H9 (cell line): ENCODE data around the gene IGSF22. TPM values are rescaled to one million over a fixed set of nuclear protein-coding genes. Genes with fewer than 3 reads are reported as not detected.

Source experiments
- DNase-seq: peaks from one replicate; pipeline ENCODE4 v3.0.0-alpha.2; 2017
- H2AFZ ChIP-seq: one replicate; pipeline ENCODE4 v1.6.1; 2013; ENCODE audit warnings: mild to moderate bottlenecking, low read length, control low read depth, moderate library complexity
- H2AK5ac ChIP-seq: 2 replicates; pipeline ENCODE4 v1.6.1; 2013; ENCODE audit warnings: low read length, control low read depth, mixed read lengths; ENCODE audit not compliant: insufficient read length
- H2BK120ac ChIP-seq: one replicate; pipeline ENCODE4 v1.6.1; 2013; ENCODE audit warnings: low read depth, mild to moderate bottlenecking, low read length, control low read depth, inconsistent platforms; ENCODE audit not compliant: poor library complexity, severe bottlenecking
- H2BK12ac ChIP-seq: 2 replicates; pipeline ENCODE4 v1.6.1; 2013; ENCODE audit warnings: low read length, control low read depth, mixed read lengths, low read depth; ENCODE audit not compliant: insufficient read length
- H2BK15ac ChIP-seq: 2 replicates; pipeline ENCODE4 v1.6.1; 2013; ENCODE audit warnings: low read depth, low read length, control low read depth
- H2BK20ac ChIP-seq: one replicate; pipeline ENCODE4 v1.6.1; 2013; ENCODE audit warnings: low read depth, mild to moderate bottlenecking, low read length, control low read depth, inconsistent platforms; ENCODE audit not compliant: poor library complexity, severe bottlenecking
- H2BK5ac ChIP-seq: 2 replicates; pipeline ENCODE4 v1.6.1; 2013; ENCODE audit warnings: low read length, control low read depth, mixed read lengths; ENCODE audit not compliant: insufficient read length
- H3K14ac ChIP-seq: 2 replicates; pipeline ENCODE4 v1.6.1; 2013; ENCODE audit warnings: low read length, control low read depth; ENCODE audit not compliant: insufficient read depth
- H3K18ac ChIP-seq: 2 replicates; pipeline ENCODE4 v1.6.1; 2013; ENCODE audit warnings: low read depth, mild to moderate bottlenecking, mixed read lengths, low read length, control low read depth; ENCODE audit not compliant: insufficient read length
- H3K23ac ChIP-seq: 2 replicates; pipeline ENCODE4 v1.6.1; 2013; ENCODE audit warnings: low read length, control low read depth, mixed read lengths, low read depth; ENCODE audit not compliant: insufficient read length
- H3K23me2 ChIP-seq: 2 replicates; pipeline ENCODE4 v1.6.1; 2013; ENCODE audit warnings: low read depth, mild to moderate bottlenecking, mixed read lengths, low read length, control low read depth; ENCODE audit not compliant: insufficient read length, poor library complexity, severe bottlenecking
- H3K27ac ChIP-seq: 2 replicates; pipeline ENCODE4 v1.5.1; 2013; ENCODE audit warnings: low read length, control low read depth, mixed read lengths, low read depth; ENCODE audit not compliant: insufficient read length
- H3K27me3 ChIP-seq: 2 replicates; pipeline ENCODE4 v1.6.1; 2013; ENCODE audit warnings: low read length, control low read depth, inconsistent platforms; ENCODE audit not compliant: insufficient read depth
- H3K4ac ChIP-seq: 2 replicates; pipeline ENCODE4 v1.6.1; 2013; ENCODE audit warnings: low read depth, mild to moderate bottlenecking, control low read depth, inconsistent platforms, low read length, moderate library complexity
- H3K4me1 ChIP-seq: 2 replicates; pipeline ENCODE4 v1.6.1; 2013; ENCODE audit warnings: low read length, control low read depth, inconsistent platforms; ENCODE audit not compliant: insufficient read depth
- H3K4me2 ChIP-seq: 2 replicates; pipeline ENCODE4 v1.6.1; 2013; ENCODE audit warnings: low read length, control low read depth, mixed read lengths; ENCODE audit not compliant: insufficient read length, insufficient read depth
- H3K56ac ChIP-seq: 2 replicates; pipeline ENCODE4 v1.6.1; 2013; ENCODE audit warnings: low read depth, mild to moderate bottlenecking, mixed read lengths, low read length, control low read depth; ENCODE audit not compliant: insufficient read length
- H3K79me1 ChIP-seq: 2 replicates; pipeline ENCODE4 v1.6.1; 2013; ENCODE audit warnings: low read depth, mild to moderate bottlenecking, moderate library complexity, low read length, control low read depth, inconsistent platforms; ENCODE audit not compliant: insufficient read depth, poor library complexity, severe bottlenecking
- H3K79me2 ChIP-seq: 2 replicates; pipeline ENCODE4 v1.6.1; 2013; ENCODE audit warnings: low read length, control low read depth, inconsistent platforms; ENCODE audit not compliant: insufficient read depth
- H3K9ac ChIP-seq: 2 replicates; pipeline ENCODE4 v1.6.1; 2013; ENCODE audit warnings: low read length, control low read depth, mixed read lengths; ENCODE audit not compliant: insufficient read length; ENCODE audit errors: extremely low read depth
- H3K9me3 ChIP-seq: one replicate; pipeline ENCODE4 v1.6.1; 2013; ENCODE audit warnings: low read depth, low read length, inconsistent platforms; ENCODE audit not compliant: control insufficient read depth
- H3T11ph ChIP-seq: one replicate; pipeline ENCODE4 v1.6.1; 2013; ENCODE audit warnings: mild to moderate bottlenecking, low read length, control low read depth, inconsistent platforms
- H4K20me1 ChIP-seq: one replicate; pipeline ENCODE4 v1.6.1; 2013; ENCODE audit not compliant: control insufficient read depth, insufficient read length, insufficient read depth
- H4K5ac ChIP-seq: 2 replicates; pipeline ENCODE4 v1.6.1; 2013; ENCODE audit warnings: low read depth, mild to moderate bottlenecking, mixed read lengths, low read length, control low read depth; ENCODE audit not compliant: insufficient read length
- H4K8ac ChIP-seq: replicated peaks from 2 replicates; pipeline ENCODE4 v1.6.1; 2013; ENCODE audit warnings: low read length, control low read depth, mixed read lengths, low read depth; ENCODE audit not compliant: insufficient read length
- H4K91ac ChIP-seq: 2 replicates; pipeline ENCODE4 v1.6.1; 2013; ENCODE audit warnings: low read depth, mild to moderate bottlenecking, moderate library complexity, mixed read lengths, low read length, control low read depth; ENCODE audit not compliant: insufficient read length
- H3K27ac Mint-ChIP-seq, 3 experiments: 2 replicates in 2 of 3; 3 replicates in 1 of 3; pipeline ENCODE4 v1.8.0; 2020 to 2021; ENCODE audit warnings: mixed read lengths in 3 of 3, mild to moderate bottlenecking in 1 of 3, moderate library complexity in 1 of 3
- H3K27me3 Mint-ChIP-seq: 2 replicates; pipeline ENCODE4 v1.8.0; 2021; ENCODE audit warnings: low read depth, mild to moderate bottlenecking, moderate library complexity, mixed read lengths
- H3K36me3 Mint-ChIP-seq, 3 experiments: 2 replicates in 2 of 3; 3 replicates in 1 of 3; pipeline ENCODE4 v1.8.0; 2020 to 2021; ENCODE audit warnings: low read depth in 3 of 3, mixed read lengths in 3 of 3; ENCODE audit not compliant: insufficient read depth in 1 of 3
- H3K4me1 Mint-ChIP-seq, 2 experiments: 2 replicates each; pipeline ENCODE4 v1.8.0; 2020; ENCODE audit warnings: mixed read lengths in 2 of 2
- H3K4me3 Mint-ChIP-seq, 2 experiments: 2 replicates in 1 of 2; 3 replicates in 1 of 2; pipeline ENCODE4 v1.8.0; 2020 to 2021; ENCODE audit warnings: mild to moderate bottlenecking in 2 of 2, mixed read lengths in 2 of 2, moderate library complexity in 1 of 2
- H3K9me3 Mint-ChIP-seq, 2 experiments: 2 replicates in 1 of 2; 3 replicates in 1 of 2; pipeline ENCODE4 v1.8.0; 2020; ENCODE audit warnings: mild to moderate bottlenecking in 2 of 2, mixed read lengths in 2 of 2, moderate library complexity in 1 of 2
- WGBS: extraction: QIAGEN DNeasy Blood & Tissue Kit; methylation state at CpG from one replicate; pipeline ENCODE4 v1.1.7; 2013; ENCODE audit warnings: missing lambda C conversion rate, low lambda C conversion rate, mixed read lengths; ENCODE audit not compliant: insufficient read length; ENCODE audit errors: extremely low coverage; 5-methylcytosine and 5-hydroxymethylcytosine counted together
- total RNA-seq: library from RNA; stranded (reverse); gene quantifications from 2 replicates; pipeline ENCODE4 v1.2.1, GENCODE V29; 2021
- TF ChIP-seq, protein P1 (sequence below): fragments of 200-600 bp; sonication (generic); conservative IDR thresholded peaks from 3 replicates; pipeline ENCODE4 v1.8.0; 2021; ENCODE audit warnings: antibody characterized with exemption, mild to moderate bottlenecking

Gene IGSF22
- total RNA-seq, 1 experiment from 2014 or later: 0.35 TPM

GRCh38 chr11:18741783-18742182, 15.8 kb upstream of the IGSF22 start:
- no peak overlapping the region for H2BK5ac ChIP-seq
- Mint-ChIP-seq H3K4me3 (no peak overlapping the region), H3K36me3 (no peaks in the 10 kb centered on the region; a peak in 1 of 7 replicates), H3K27me3 (peaks cover 4% of the 10 kb centered on the region), H3K4me1 (peaks cover 8 to 9% of the 10 kb centered on the region in 2 experiments), H3K9me3 (no peaks in the 10 kb centered on the region; a peak in 1 of 5 replicates), H3K27ac (no peak overlapping the region)
- no peak overlapping the region for H2AK5ac ChIP-seq
- H2BK15ac ChIP-seq: no peak overlapping the region
- no peak overlapping the region for H3K9ac ChIP-seq
- H2BK12ac ChIP-seq: no peak overlapping the region
- no peaks in the 10 kb centered on the region for H3K27me3 ChIP-seq
- no peak overlapping the region for H3K18ac ChIP-seq
- no peak for DNase-seq
- H3K23me2 ChIP-seq: no peaks in the 10 kb centered on the region
- no peaks in the 10 kb centered on the region for H3K9me3 ChIP-seq
- TF ChIP-seq, protein P1, sequence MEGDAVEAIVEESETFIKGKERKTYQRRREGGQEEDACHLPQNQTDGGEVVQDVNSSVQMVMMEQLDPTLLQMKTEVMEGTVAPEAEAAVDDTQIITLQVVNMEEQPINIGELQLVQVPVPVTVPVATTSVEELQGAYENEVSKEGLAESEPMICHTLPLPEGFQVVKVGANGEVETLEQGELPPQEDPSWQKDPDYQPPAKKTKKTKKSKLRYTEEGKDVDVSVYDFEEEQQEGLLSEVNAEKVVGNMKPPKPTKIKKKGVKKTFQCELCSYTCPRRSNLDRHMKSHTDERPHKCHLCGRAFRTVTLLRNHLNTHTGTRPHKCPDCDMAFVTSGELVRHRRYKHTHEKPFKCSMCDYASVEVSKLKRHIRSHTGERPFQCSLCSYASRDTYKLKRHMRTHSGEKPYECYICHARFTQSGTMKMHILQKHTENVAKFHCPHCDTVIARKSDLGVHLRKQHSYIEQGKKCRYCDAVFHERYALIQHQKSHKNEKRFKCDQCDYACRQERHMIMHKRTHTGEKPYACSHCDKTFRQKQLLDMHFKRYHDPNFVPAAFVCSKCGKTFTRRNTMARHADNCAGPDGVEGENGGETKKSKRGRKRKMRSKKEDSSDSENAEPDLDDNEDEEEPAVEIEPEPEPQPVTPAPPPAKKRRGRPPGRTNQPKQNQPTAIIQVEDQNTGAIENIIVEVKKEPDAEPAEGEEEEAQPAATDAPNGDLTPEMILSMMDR: no peak
- H2BK120ac ChIP-seq: no peak overlapping the region
- no peak overlapping the region for H3T11ph ChIP-seq
- H2AFZ ChIP-seq: no peak overlapping the region
- no peaks in the 10 kb centered on the region for H3K79me2 ChIP-seq
- H3K4me2 ChIP-seq: no peak overlapping the region
- H3K23ac ChIP-seq: no peak overlapping the region
- no peak overlapping the region for H3K27ac ChIP-seq
- no peak overlapping the region for H2BK20ac ChIP-seq
- no peaks in the 10 kb centered on the region for H4K20me1 ChIP-seq
- no peak overlapping the region for H3K4ac ChIP-seq
- no peak overlapping the region for H4K5ac ChIP-seq
- no peak overlapping the region for H3K56ac ChIP-seq
- no CpG with 5 or more reads among the region's 3 CpGs for WGBS
- no peak overlapping the region for H4K91ac ChIP-seq
- H3K14ac ChIP-seq: no peak overlapping the region
- no peaks in the 10 kb centered on the region for H3K79me1 ChIP-seq
- H3K4me1 ChIP-seq: no peaks in the 10 kb centered on the region
- H4K8ac ChIP-seq: no peak overlapping the region
